Motor neuron (in vitro differentiated cells): ENCODE results near the gene RCAN2. TPM values are rescaled to one million over a fixed set of nuclear protein-coding genes. Genes with fewer than 3 reads are reported as not detected.

Experiments used
- ATAC-seq, 8 experiments: fragments of 200-7000 bp; cut with Tn5 transposase; replicated peaks in 6 of 8; 2 replicates each; pipeline ENCODE4 v1.8.0; 2021; ENCODE audit warnings: mild to moderate bottlenecking in 8 of 8, moderate library complexity in 8 of 8
- H3K27ac ChIP-seq, 2 donors: fragments of 250-450 bp; sonication (Bioruptor Pico); 2 replicates each; pipeline ENCODE4 v1.9.0; 2021; ENCODE audit warnings: antibody characterized with exemption in 2 of 2, mild to moderate bottlenecking in 2 of 2, moderate library complexity in 1 of 2
- H3K4me1 ChIP-seq, 2 donors: fragments of 250-450 bp; sonication (Bioruptor Pico); replicated peaks in 1 of 2; 2 replicates each; pipeline ENCODE4 v1.6.1; 2021; ENCODE audit warnings: antibody characterized with exemption in 2 of 2, mild to moderate bottlenecking in 2 of 2, moderate library complexity in 1 of 2
- H3K4me3 ChIP-seq, 5 donors: fragments of 250-450 bp; sonication (Bioruptor Pico); 2 replicates each; pipeline ENCODE4 v1.9.0; 2021; ENCODE audit warnings: antibody characterized with exemption in 5 of 5, mild to moderate bottlenecking in 5 of 5, moderate library complexity in 4 of 5
- WGBS, 10 experiments: fragments of 450-650 bp; shearing (Covaris generic); methylation state at CpG; one replicate each; pipeline ENCODE4 v1.0.0; 2022; 5-methylcytosine and 5-hydroxymethylcytosine counted together
- in situ Hi-C, 9 experiments: fragments of 400-800 bp; cut with MboI; loops; one replicate each; pipeline ENCODE4 v1.15.0; 2021; ENCODE audit warnings: low sequenced_read_pairs in 9 of 9, low pct_unique_long_range_greater_than_20kb in 2 of 9; ENCODE audit not compliant: unreplicated experiment in 9 of 9
- total RNA-seq, 8 experiments: library from RNA; unstranded; fragments of 300-600 nt; gene quantifications; 2 replicates each; pipeline versions ENCODE4 v1.2.3 to v1.2.4, GENCODE V29; 2022

The RCAN2 gene
- total RNA-seq, 8 experiments from 2014 or later: 0.27 to 104 (median 24.0) TPM; not detected in 1

GRCh38 chr6:46186583-46186982 is 304.7 kb downstream of the RCAN2 start:
- in situ Hi-C loops: no loop called here
- WGBS, 10 experiments: 64 to 88% (median 76%) methylated on average over 1 of the region's 1 CpG; no CpG with 5 or more reads in 2 of the 10 experiments
- no peak for ATAC-seq

GRCh38 chr6:46184114-46184513 is 307.1 kb downstream of the RCAN2 start:
- WGBS, 10 experiments: 13 to 84% (median 45%) methylated on average over 1 to 4 of the region's 4 CpGs
- no peak overlapping the region for H3K4me3 ChIP-seq
- H3K4me1 ChIP-seq: no peaks in the 10 kb centered on the region
- in situ Hi-C loops: no loop called here
- no peak for ATAC-seq
- no peak overlapping the region for H3K27ac ChIP-seq

More at GRCh38 chr6:46186583-46186982, 304.7 kb downstream of the RCAN2 start:
- H3K4me1 ChIP-seq: no peaks in the 10 kb centered on the region
- H3K27ac ChIP-seq: no peak overlapping the region
- H3K4me3 ChIP-seq: no peak overlapping the region

- 40 to 100% (median 70%) methylated on average over 1 to 3 of the region's 3 CpGs; no CpG with 5 or more reads in 3 of the 10 experiments for WGBS, 10 experiments
- ATAC-seq: no peak
- no peak overlapping the region for H3K27ac ChIP-seq
- H3K4me1 ChIP-seq: no peaks in the 10 kb centered on the region
- in situ Hi-C loops: no loop called here
- H3K4me3 ChIP-seq: no peak overlapping the region
Observed at GRCh38 chr6:46175976-46176375, 315.3 kb downstream of the RCAN2 start.

GRCh38 chr6:46175446-46175845 is 315.8 kb downstream of the RCAN2 start:
- WGBS, 10 experiments: 33 to 98% (median 80%) methylated on average over 1 to 4 of the region's 4 CpGs; no CpG with 5 or more reads in 1 of the 10 experiments
- no peak overlapping the region for H3K27ac ChIP-seq
- ATAC-seq: no peak
- no peaks in the 10 kb centered on the region for H3K4me1 ChIP-seq
- in situ Hi-C loops: no loop called here
- no peak overlapping the region for H3K4me3 ChIP-seq

GRCh38 chr6:46174904-46175303 is 316.3 kb downstream of the RCAN2 start:
- H3K27ac ChIP-seq: no peak overlapping the region
- no peaks in the 10 kb centered on the region for H3K4me1 ChIP-seq
- 48 to 86% (median 73%) methylated on average over 1 to 3 of the region's 3 CpGs for WGBS, 10 experiments
- in situ Hi-C loops: no loop called here
- no peak overlapping the region for H3K4me3 ChIP-seq
- no peak for ATAC-seq

GRCh38 chr6:46172176-46172575 is 319.1 kb downstream of the RCAN2 start:
- in situ Hi-C loops: no loop called here
- Histone ChIP-seq H3K4me3 (no peak overlapping the region), H3K4me1 (no peaks in the 10 kb centered on the region), H3K27ac (no peak overlapping the region)
- WGBS, 10 experiments: 11 to 100% (median 81%) methylated on average over 1 to 4 of the region's 4 CpGs
- no peak for ATAC-seq

Other genes with a start within 250 kb of the RCAN2 start
- 10 to 100 TPM in 2 of 8 experiments, 1 to 10 TPM in 5, under 1 TPM in 1; 0.83 to 17.3 (median 4.2) TPM for gene CYP39A1, start 161.4 kb upstream of the RCAN2 start, total RNA-seq
- gene SLC25A27, start 161.5 kb upstream of the RCAN2 start, total RNA-seq: 10 to 100 TPM in 7 of 8 experiments, 1 to 10 TPM in 1; 6.5 to 71.5 (median 28.6) TPM
- 1 to 10 TPM in 2 of 8 experiments, under 1 TPM in 6; 0.13 to 2.5 (median 0.53) TPM for gene TDRD6, start 196.4 kb upstream of the RCAN2 start, total RNA-seq
- gene PLA2G7, start 243.9 kb upstream of the RCAN2 start, total RNA-seq: 10 to 100 TPM in 2 of 8 experiments, 1 to 10 TPM in 1, under 1 TPM in 5; 0.14 to 15.0 (median 0.46) TPM